ENCODE data around the gene CR1.
A peak's percentile ranks its signal among the peaks of the same experiment; 100 is the strongest.
"Not testable (repeated sequence)": the region's sequence is repeated elsewhere in the genome, so short reads cannot be mapped to it uniquely, and the experiment has no call there.

CR1 gene

GRCh38 chr1:207504438-207504837, 8.5 kb downstream of the CR1 start:
- DNase-seq: no peak

GRCh38 chr1:207510444-207510843, 14.5 kb downstream of the CR1 start:
- DNase-seq: no peak

- no peak for DNase-seq
Observed at GRCh38 chr1:207514890-207515289, 18.9 kb downstream of the CR1 start.

- DNase-seq: no peak
Observed at GRCh38 chr1:207516729-207517128, 20.8 kb downstream of the CR1 start.

GRCh38 chr1:207518608-207519236, 22.8 kb downstream of the CR1 start:
- no peak for DNase-seq

- no peak for DNase-seq
Observed at GRCh38 chr1:207519505-207520399, 23.8 kb downstream of the CR1 start.

GRCh38 chr1:207520400-207521345, 24.7 kb downstream of the CR1 start:
- not testable (repeated sequence) for DNase-seq

- DNase-seq: not testable (repeated sequence)
Observed at GRCh38 chr1:207525239-207525638, 29.3 kb downstream of the CR1 start.

GRCh38 chr1:207528401-207528800, 32.4 kb downstream of the CR1 start:
- DNase-seq: not testable (repeated sequence)

GRCh38 chr1:207536263-207536662, 40.3 kb downstream of the CR1 start:
- not testable (repeated sequence) for DNase-seq

- not testable (repeated sequence) for DNase-seq
Observed at GRCh38 chr1:207546677-207547357, 50.9 kb downstream of the CR1 start.

GRCh38 chr1:207554823-207555222, 58.9 kb downstream of the CR1 start:
- DNase-seq: not testable (repeated sequence)

- peak in 1 of 2 experiments; percentile 35 for DNase-seq
Observed at GRCh38 chr1:207565546-207566468, 69.8 kb downstream of the CR1 start.

- not testable (repeated sequence) for DNase-seq
Observed at GRCh38 chr1:207571926-207572325, 76.0 kb downstream of the CR1 start.

GRCh38 chr1:207573074-207573473, 77.1 kb downstream of the CR1 start:
- not testable (repeated sequence) for DNase-seq

- not testable (repeated sequence) for DNase-seq
Observed at GRCh38 chr1:207575381-207575780, 79.4 kb downstream of the CR1 start.

- DNase-seq: no peak
Observed at GRCh38 chr1:207578796-207579435, 83.0 kb downstream of the CR1 start.

- DNase-seq: peak in 1 of 2 experiments; percentile 54
Observed at GRCh38 chr1:207579436-207579799, 83.5 kb downstream of the CR1 start.

GRCh38 chr1:207581496-207582153, 85.7 kb downstream of the CR1 start:
- no peak for DNase-seq

GRCh38 chr1:207589506-207589905, 93.5 kb downstream of the CR1 start:
- DNase-seq: not testable (repeated sequence)
